Gastrocnemius medialis (tissue), 4 donors: ENCODE data around the gene RHAG. TPM values are rescaled to one million over a fixed set of nuclear protein-coding genes. Genes with fewer than 3 reads are reported as not detected.
"Not testable (repeated sequence)": the region's sequence is repeated elsewhere in the genome, so short reads cannot be mapped to it uniquely, and the experiment has no call there.

Experiments used
- ATAC-seq, 2 donors: fragments of 150-250 bp; one replicate each; pipeline ENCODE4 v1.9.1; 2016
- DNase-seq, 2 donors: peaks; one replicate each; pipeline ENCODE4 v3.0.0-alpha.2; 2019
- H3K27ac ChIP-seq, 4 donors: fragments of 200-600 bp; sonication (generic); 1 replicate in 1 of 4; 2 replicates in 3 of 4; pipeline ENCODE4 v1.5.1; 2016 to 2018; ENCODE audit warnings: mild to moderate bottlenecking in 2 of 4, moderate library complexity in 1 of 4
- H3K27me3 ChIP-seq, 3 donors: fragments of 200-600 bp; sonication (generic) in 2 of 3; 1 replicate in 1 of 3; 2 replicates in 2 of 3; pipeline versions ENCODE4 v1.5.1 to v1.6.0; 2016 to 2019; ENCODE audit warnings: mild to moderate bottlenecking in 1 of 3, moderate library complexity in 1 of 3
- H3K36me3 ChIP-seq, 2 donors: fragments of 200-600 bp; sonication (generic) in 1 of 2; one replicate each; pipeline ENCODE4 v1.5.1; 2017 to 2018
- H3K4me1 ChIP-seq, 2 donors: fragments of 200-600 bp; sonication (generic) in 1 of 2; one replicate each; pipeline ENCODE4 v1.5.1; 2016 to 2017; ENCODE audit warnings: mild to moderate bottlenecking in 2 of 2
- H3K4me3 ChIP-seq, 4 donors: fragments of 200-600 bp; sonication (generic) in 3 of 4; 1 replicate in 1 of 4; 2 replicates in 3 of 4; pipeline ENCODE4 v1.5.1; 2016 to 2019; ENCODE audit warnings: mild to moderate bottlenecking in 2 of 4
- H3K9me3 ChIP-seq, 3 donors: fragments of 200-600 bp; sonication (generic) in 2 of 3; 1 replicate in 1 of 3; 2 replicates in 2 of 3; pipeline ENCODE4 v1.5.1; 2016 to 2019
- CTCF ChIP-seq, 5 experiments: fragments of 450-650 bp in 3 of 5; fragments of 200-600 bp in 2 of 5; sonication (generic) in 2 of 5; IDR thresholded peaks in 4 of 5; conservative IDR thresholded peaks in 1 of 5; 1 replicate in 4 of 5; 2 replicates in 1 of 5; pipeline ENCODE4 v1.5.1; 2016 to 2019; ENCODE audit warnings: antibody characterized with exemption in 5 of 5, mild to moderate bottlenecking in 3 of 5, moderate library complexity in 3 of 5
- POLR2A ChIP-seq, 2 donors: fragments of 450-650 bp; IDR thresholded peaks; one replicate each; pipeline ENCODE4 v1.6.1; 2017; ENCODE audit warnings: antibody characterized with exemption in 2 of 2, mild to moderate bottlenecking in 2 of 2, moderate library complexity in 2 of 2
- in situ Hi-C, 4 donors: fragments of 200-750 bp; cut with MboI; loops; one replicate each; pipeline versions ENCODE4 v1.15.0 to v1.8.0; 2017; ENCODE audit warnings: low sequenced_read_pairs in 4 of 4
- intact Hi-C: fragments of 100-400 bp; cut with DNase I; formaldehyde crosslinking; loops from one replicate; pipeline ENCODE4 v1.15.1; 2023; ENCODE audit warnings: low total_unique reads
- total RNA-seq, 4 donors: library from RNA; depleted of rRNA; stranded (reverse); fragments of >200 nt; gene quantifications; one replicate each; pipeline versions ENCODE4 v1.1.0 to v1.2.3, GENCODE V29; 2016

The RHAG gene
- total RNA-seq, 4 donors from 2014 or later = 0.26 TPM; not detected in 3

GRCh38 chr6:49634836-49635218, 1.8 kb downstream of the RHAG start:
- in situ Hi-C loops = no loop called here
- Histone ChIP-seq H3K4me1 (no peaks in the 10 kb centered on the region), H3K9me3 (no peaks in the 10 kb centered on the region), H3K27ac (no peak overlapping the region), H3K27me3 (no peaks in the 10 kb centered on the region), H3K4me3 (no peak overlapping the region), H3K36me3 (no peaks in the 10 kb centered on the region)
- intact Hi-C loops = no loop called here
- ATAC-seq (no peak), DNase-seq (no peak)
- TF ChIP-seq POLR2A (IDR thresholded peaks at IDR 0.05) (no peak), CTCF (IDR thresholded peaks at IDR 0.05 in 4 of 5, conservative IDR thresholded peaks at IDR 0.05 in 1 of 5) (no peak)

GRCh38 chr6:49634092-49634835, 2.4 kb downstream of the RHAG start:
- H3K9me3 ChIP-seq = no peaks in the 10 kb centered on the region
- no peaks in the 10 kb centered on the region for H3K36me3 ChIP-seq
- no peak overlapping the region for H3K27ac ChIP-seq
- ATAC-seq (no peak), DNase-seq (no peak)
- TF ChIP-seq POLR2A (IDR thresholded peaks at IDR 0.05) = no peak
- in situ Hi-C loops (no loop called here), intact Hi-C loops (no loop called here)
- H3K27me3 ChIP-seq = no peaks in the 10 kb centered on the region
- no peak overlapping the region for H3K4me3 ChIP-seq
- H3K4me1 ChIP-seq = no peaks in the 10 kb centered on the region

- H3K4me3 ChIP-seq = no peak overlapping the region
- DNase-seq = no peak
- TF ChIP-seq POLR2A (IDR thresholded peaks at IDR 0.05) (no peak), CTCF (IDR thresholded peaks at IDR 0.05 in 4 of 5, conservative IDR thresholded peaks at IDR 0.05 in 1 of 5) (no peak)
- H3K9me3 ChIP-seq = no peaks in the 10 kb centered on the region
- in situ Hi-C loops (no loop called here), intact Hi-C loops (no loop called here)
- H3K27ac ChIP-seq = no peak overlapping the region
- H3K4me1 ChIP-seq = no peaks in the 10 kb centered on the region
- H3K36me3 ChIP-seq = no peaks in the 10 kb centered on the region
- H3K27me3 ChIP-seq = no peaks in the 10 kb centered on the region
- no peak for ATAC-seq
Observed at GRCh38 chr6:49633541-49633940, 3.1 kb downstream of the RHAG start.

GRCh38 chr6:49632727-49633126, 3.9 kb downstream of the RHAG start:
- no peak overlapping the region for H3K4me3 ChIP-seq
- TF ChIP-seq CTCF (IDR thresholded peaks at IDR 0.05 in 4 of 5, conservative IDR thresholded peaks at IDR 0.05 in 1 of 5) (no peak), POLR2A (IDR thresholded peaks at IDR 0.05) (no peak)
- H3K9me3 ChIP-seq = no peaks in the 10 kb centered on the region
- in situ Hi-C loops = no loop called here
- no peaks in the 10 kb centered on the region for H3K4me1 ChIP-seq
- no peaks in the 10 kb centered on the region for H3K36me3 ChIP-seq
- no peak for DNase-seq
- H3K27ac ChIP-seq = no peak overlapping the region
- intact Hi-C loops = no loop called here
- no peaks in the 10 kb centered on the region for H3K27me3 ChIP-seq
- no peak for ATAC-seq

GRCh38 chr6:49629485-49630088, 7.1 kb downstream of the RHAG start:
- H3K27me3 ChIP-seq, DNase-seq, H3K4me1 ChIP-seq, H3K27ac ChIP-seq, H3K4me3 ChIP-seq, intact Hi-C loops, H3K9me3 ChIP-seq, in situ Hi-C loops, ATAC-seq, H3K36me3 ChIP-seq: not testable (repeated sequence)
